ENCODE measurements around the gene TENM4. TPM values are rescaled to one million over a fixed set of nuclear protein-coding genes. Genes with fewer than 3 reads are reported as not detected.
A peak's percentile ranks its signal among the peaks of the same experiment; 100 is the strongest.

TENM4 gene
- total RNA-seq, 8 experiments from 2014 or later = 0.59 to 82.2 (median 24.2) TPM

DNA sequence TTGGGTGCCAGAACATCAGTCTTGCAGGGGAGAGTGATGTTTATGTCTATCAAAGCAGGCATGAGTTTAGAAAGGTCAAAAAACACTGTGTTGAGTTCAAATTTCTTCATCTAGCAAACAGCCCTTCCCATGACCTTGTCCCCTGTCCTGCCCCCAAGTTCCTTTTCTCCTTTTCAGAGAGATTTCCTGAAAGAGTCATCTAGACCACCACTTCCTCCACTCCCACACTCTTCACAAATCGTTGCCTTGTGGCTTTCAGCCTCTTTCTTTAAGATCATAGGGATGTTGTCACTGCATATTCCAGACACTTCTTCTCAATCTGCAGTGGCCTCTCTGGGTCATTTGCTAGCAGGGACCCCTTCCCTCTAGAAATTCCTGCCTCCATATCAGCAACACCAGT is 290.5 kb downstream of the TENM4 start:
- in situ Hi-C loops (cut with MboI; ENCODE audit: low pct_unique_long_range_greater_than_20kb in 2 of 9, low sequenced_read_pairs in 9 of 9, unreplicated experiment in 9 of 9) = no loop called here
- Histone ChIP-seq H3K4me1 (replicated peaks in 1 of 2) (peaks cover 2 to 7% of the 10 kb centered on the region in 2 donors), H3K27ac (no peak overlapping the region), H3K4me3 (no peak overlapping the region)
- 0 to 100% (median 75%) methylated on average over 1 of the region's 1 CpG; no CpG with 5 or more reads in 4 of the 10 experiments for WGBS, 10 experiments
- ATAC-seq (replicated peaks in 6 of 8) = no peak

DNA sequence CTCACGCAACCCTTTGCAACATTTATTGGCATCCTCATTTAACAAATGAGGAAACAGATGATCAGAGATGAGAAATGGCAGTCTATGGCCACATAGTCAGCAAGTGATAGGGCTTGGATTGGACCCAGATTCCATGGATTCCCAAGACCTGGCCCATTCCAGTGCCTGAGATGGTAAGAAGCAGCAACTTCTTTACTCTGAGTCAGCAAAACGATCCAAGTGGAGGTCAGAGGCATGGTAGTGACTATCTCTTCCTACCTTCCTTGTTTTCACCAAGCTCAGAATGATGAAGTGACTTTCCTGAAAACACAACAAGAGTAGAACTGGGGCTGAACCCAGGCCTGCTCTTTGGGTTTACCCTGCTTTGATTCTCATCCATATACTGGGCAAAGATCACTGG is 293.1 kb downstream of the TENM4 start:
- 0 to 100% (median 70%) methylated on average over 1 to 2 of the region's 2 CpGs; no CpG with 5 or more reads in 3 of the 10 experiments for WGBS, 10 experiments
- in situ Hi-C loops (cut with MboI; ENCODE audit: low pct_unique_long_range_greater_than_20kb in 2 of 9, low sequenced_read_pairs in 9 of 9, unreplicated experiment in 9 of 9) = no loop called here
- Histone ChIP-seq H3K4me1 (replicated peaks in 1 of 2) (peaks cover 2 to 7% of the 10 kb centered on the region in 2 donors), H3K27ac (no peak overlapping the region), H3K4me3 (no peak overlapping the region)
- ATAC-seq (replicated peaks in 6 of 8) = no peak

DNA sequence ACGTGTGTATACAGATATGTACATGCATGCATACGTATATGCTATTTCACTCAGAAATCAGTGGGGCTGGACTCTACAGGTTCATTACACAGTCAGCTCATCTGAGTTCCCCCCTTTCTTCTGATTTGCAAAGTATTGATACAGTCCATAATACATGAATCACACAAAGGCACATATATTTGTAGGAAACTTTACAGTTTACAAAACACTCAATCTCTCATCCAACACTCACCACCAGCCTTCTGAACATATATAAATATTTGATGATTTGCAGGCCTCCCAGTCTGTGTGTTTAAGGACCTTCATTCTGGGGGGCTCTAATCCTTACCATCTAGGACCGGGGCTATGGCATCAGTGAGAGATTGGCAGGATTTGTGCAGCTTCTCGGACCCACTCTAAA is 293.8 kb downstream of the TENM4 start:
- H3K4me3 ChIP-seq = no peak overlapping the region
- peak in 1 of 8 experiments; percentile 24 for ATAC-seq (replicated peaks in 6 of 8)
- H3K27ac ChIP-seq = no peak overlapping the region
- H3K4me1 ChIP-seq (replicated peaks in 1 of 2) = peaks cover 0 to 7% of the 10 kb centered on the region in 2 donors
- 17 to 100% (median 100%) methylated on average over 1 to 4 of the region's 4 CpGs; no CpG with 5 or more reads in 3 of the 10 experiments for WGBS, 10 experiments
- in situ Hi-C loops (cut with MboI; ENCODE audit: low pct_unique_long_range_greater_than_20kb in 2 of 9, low sequenced_read_pairs in 9 of 9, unreplicated experiment in 9 of 9) = no loop called here

DNA sequence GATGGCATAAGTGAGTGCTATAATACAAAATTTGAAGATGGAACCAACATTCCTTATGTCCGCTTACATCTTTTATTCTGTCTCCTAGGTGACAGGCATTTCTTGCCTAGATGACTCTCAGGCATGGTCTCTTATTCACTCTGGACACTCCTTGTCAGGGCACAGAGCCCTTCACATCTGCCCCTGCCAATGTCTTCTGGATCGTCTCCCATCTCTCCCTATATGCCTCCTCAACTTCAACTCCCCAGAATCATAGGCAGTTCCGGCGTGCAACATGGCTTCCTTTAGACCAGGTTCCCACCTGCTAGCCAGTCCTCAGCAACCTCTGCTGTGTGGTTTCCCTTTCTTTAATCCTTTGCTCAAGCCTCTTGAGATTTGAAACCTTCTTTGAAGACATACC is 300.9 kb downstream of the TENM4 start:
- WGBS, 10 experiments = 60 to 100% (median 100%) methylated on average over 1 to 3 of the region's 4 CpGs; no CpG with 5 or more reads in 5 of the 10 experiments
- Histone ChIP-seq H3K4me1 (replicated peaks in 1 of 2) (no peaks in the 10 kb centered on the region), H3K27ac (no peak overlapping the region), H3K4me3 (no peak overlapping the region)
- ATAC-seq (replicated peaks in 6 of 8) = peak in 1 of 8 experiments; percentile 30
- in situ Hi-C loops (cut with MboI; ENCODE audit: low pct_unique_long_range_greater_than_20kb in 2 of 9, low sequenced_read_pairs in 9 of 9, unreplicated experiment in 9 of 9) = no loop called here

DNA sequence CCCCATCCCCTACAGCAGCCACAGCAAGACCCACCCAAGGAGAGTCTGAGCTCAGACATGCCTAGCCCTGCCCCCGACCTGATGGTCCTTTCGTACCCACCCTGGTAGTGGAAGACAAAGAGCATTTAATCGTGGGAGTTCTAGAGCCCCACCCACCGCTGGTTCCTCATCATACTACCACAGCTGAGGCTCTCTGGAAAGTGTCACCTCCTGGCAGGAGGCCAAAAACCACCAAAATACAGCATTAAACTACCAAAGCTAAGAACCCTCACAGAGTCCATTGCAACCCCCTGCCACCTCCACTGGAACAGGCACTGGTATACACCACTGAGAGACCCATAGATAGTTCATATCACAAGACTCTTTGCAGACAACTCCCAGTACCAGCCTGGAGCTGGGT is 311.1 kb downstream of the TENM4 start:
- H3K4me3 ChIP-seq = no peak overlapping the region
- no peak overlapping the region for H3K27ac ChIP-seq
- WGBS, 10 experiments = 20 to 100% (median 85%) methylated on average over 1 to 4 of the region's 4 CpGs; no CpG with 5 or more reads in 5 of the 10 experiments
- ATAC-seq (replicated peaks in 6 of 8) = peak in 1 of 8 experiments; percentile 41
- in situ Hi-C loops (cut with MboI; ENCODE audit: low pct_unique_long_range_greater_than_20kb in 2 of 9, low sequenced_read_pairs in 9 of 9, unreplicated experiment in 9 of 9) = no loop called here
- H3K4me1 ChIP-seq (replicated peaks in 1 of 2) = no peaks in the 10 kb centered on the region

DNA sequence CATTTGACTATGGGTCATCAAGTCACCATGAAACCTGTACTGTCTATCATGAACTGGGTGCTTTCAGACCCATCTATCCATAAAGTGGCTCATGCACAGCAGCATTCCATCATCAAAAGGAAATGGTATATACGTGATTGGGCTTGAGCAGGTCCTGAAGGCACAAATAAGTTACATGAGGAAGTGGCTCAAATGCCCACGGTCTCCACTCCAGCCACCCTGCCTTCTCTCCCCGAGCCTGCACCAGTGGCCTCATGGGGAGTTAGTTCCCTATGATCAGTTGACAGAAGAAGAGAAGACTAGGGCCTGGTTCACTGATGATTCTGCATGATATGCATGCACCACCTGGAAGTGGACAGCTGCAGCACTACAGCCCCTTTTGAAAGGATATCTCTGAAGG is 312.5 kb downstream of the TENM4 start:
- in situ Hi-C loops (cut with MboI; ENCODE audit: low pct_unique_long_range_greater_than_20kb in 2 of 9, low sequenced_read_pairs in 9 of 9, unreplicated experiment in 9 of 9) = no loop called here
- 75 to 100% (median 93%) methylated on average over 1 to 3 of the region's 3 CpGs; no CpG with 5 or more reads in 5 of the 10 experiments for WGBS, 10 experiments
- Histone ChIP-seq H3K4me1 (replicated peaks in 1 of 2) (no peaks in the 10 kb centered on the region), H3K27ac (no peak overlapping the region), H3K4me3 (no peak overlapping the region)
- no peak for ATAC-seq (replicated peaks in 6 of 8)

DNA sequence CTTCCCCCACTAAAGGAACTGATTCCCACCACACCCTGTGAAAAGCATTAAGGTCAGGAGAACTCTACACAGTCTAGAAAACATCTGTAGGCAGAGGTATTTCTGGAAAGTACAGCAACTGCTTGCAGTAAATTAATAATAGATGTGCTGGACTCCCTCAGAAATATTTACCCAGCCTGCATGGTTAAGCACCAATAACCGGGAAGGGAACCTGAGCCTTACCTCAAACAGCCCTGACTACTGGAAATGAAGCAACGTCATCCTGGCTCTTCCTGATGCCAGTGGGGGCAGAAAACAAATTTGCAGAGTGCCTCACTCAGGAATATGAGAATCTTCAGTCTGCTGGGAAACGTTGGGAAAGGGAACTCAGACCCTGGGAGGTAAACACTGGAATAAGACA is 318.1 kb downstream of the TENM4 start:
- in situ Hi-C loops (cut with MboI; ENCODE audit: low pct_unique_long_range_greater_than_20kb in 2 of 9, low sequenced_read_pairs in 9 of 9, unreplicated experiment in 9 of 9) = no loop called here
- WGBS, 10 experiments = 14 to 86% (median 61%) methylated on average over 1 to 3 of the region's 3 CpGs; no CpG with 5 or more reads in 3 of the 10 experiments

DNA sequence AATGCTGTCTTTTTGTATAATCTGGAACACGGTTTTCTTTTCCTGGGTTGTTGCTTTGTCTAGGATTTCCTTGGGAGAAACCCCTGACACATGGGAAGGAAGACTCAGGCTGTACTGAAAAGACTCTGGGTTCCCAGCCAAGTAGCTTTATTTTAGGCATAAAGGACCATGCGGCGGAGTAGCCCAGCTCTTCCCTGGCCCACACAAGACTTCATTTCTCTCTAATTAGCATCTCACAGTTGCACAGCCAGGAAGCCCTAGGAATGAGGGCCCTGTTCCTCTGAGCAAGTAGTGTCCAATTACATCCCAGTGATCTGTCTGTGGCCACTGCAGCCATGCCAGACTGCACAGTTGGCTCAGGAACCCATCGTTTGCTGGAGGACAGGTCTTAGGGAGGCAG is 319.5 kb downstream of the TENM4 start:
- 4 to 94% (median 71%) methylated on average over 1 to 4 of the region's 4 CpGs; no CpG with 5 or more reads in 2 of the 10 experiments for WGBS, 10 experiments
- Histone ChIP-seq H3K4me3 (no peak overlapping the region), H3K27ac (no peak overlapping the region), H3K4me1 (replicated peaks in 1 of 2) (peaks cover 14 to 16% of the 10 kb centered on the region in 2 donors)
- ATAC-seq (replicated peaks in 6 of 8) = peak in 2 of 8 experiments; percentile 58 to 87
- in situ Hi-C loops (cut with MboI; ENCODE audit: low pct_unique_long_range_greater_than_20kb in 2 of 9, low sequenced_read_pairs in 9 of 9, unreplicated experiment in 9 of 9) = no loop called here

More for the DNA sequence above, 318.1 kb downstream of the TENM4 start:
- ATAC-seq (replicated peaks in 6 of 8) = no peak
- Histone ChIP-seq H3K27ac (no peak overlapping the region), H3K4me1 (replicated peaks in 1 of 2) (peaks cover 14 to 16% of the 10 kb centered on the region in 2 donors), H3K4me3 (no peak overlapping the region)

DNA sequence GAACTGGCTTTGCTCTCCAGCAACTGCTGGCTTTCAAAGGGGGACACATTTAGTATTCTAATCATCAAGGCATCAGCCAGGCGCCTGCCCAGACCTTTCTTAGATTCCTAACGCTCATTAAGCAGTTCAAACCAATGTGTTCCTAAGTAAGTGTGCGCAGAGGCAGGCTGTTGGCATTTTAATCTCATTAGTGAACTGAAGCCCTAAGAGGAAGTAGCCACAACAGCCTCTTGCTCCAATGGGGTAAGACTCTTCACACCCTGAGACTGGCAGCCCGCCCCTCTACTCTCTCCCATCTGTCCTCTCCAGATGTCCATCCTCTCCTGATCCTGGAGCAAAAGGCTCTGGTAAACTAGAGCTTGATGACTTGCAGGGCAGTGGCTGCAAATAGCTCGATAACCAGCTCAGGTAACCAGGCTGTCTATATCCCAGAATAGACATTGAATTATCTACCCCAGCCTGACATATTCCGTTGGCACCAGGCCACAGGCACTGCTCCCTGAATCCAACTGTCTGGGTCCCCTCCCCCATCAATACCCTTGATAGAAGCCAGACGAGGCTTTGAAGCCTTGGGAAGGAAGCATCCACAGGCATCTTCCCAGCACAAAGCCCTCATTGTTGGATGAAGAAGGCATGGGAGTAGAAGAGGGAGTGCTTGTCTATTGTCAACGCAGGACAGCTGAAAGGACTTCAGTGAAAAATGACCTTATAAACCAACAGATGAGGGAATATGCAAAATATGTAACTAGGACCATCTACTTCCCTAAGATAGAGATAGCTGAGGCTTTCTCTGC is 321.1 kb downstream of the TENM4 start:
- in situ Hi-C loops (cut with MboI; ENCODE audit: low pct_unique_long_range_greater_than_20kb in 2 of 9, low sequenced_read_pairs in 9 of 9, unreplicated experiment in 9 of 9) = no loop called here
- ATAC-seq (replicated peaks in 6 of 8) = peak in 5 of 8 experiments; percentile 46 to 90 (median 83)
- Histone ChIP-seq H3K4me3 (no peak overlapping the region), H3K4me1 (replicated peaks in 1 of 2) (peaks cover 14 to 16% of the 10 kb centered on the region in 2 donors), H3K27ac (no peak overlapping the region)
- 0 to 50% (median 23%) methylated on average over 1 to 7 of the region's 8 CpGs; no CpG with 5 or more reads in 1 of the 10 experiments for WGBS, 10 experiments

DNA sequence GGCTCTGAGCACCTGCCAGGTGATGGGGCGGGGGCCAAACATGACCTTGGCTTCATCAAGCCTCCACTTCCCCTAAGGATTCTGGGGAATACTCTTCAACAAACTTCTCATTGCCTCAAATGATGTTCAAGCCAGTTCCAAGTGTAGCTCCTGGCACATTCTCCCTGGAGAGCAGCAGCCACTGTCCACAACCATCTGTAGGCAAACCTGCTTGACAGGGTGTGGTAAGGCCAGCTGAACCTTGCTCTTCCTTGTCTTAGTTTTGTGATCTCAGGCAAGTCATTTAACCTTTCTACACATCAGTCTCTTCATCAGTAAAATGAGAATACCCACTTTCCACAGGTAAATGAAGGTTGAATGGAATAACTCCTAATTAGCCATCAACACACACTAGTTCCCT is 323.3 kb downstream of the TENM4 start:
- in situ Hi-C loops (cut with MboI; ENCODE audit: low pct_unique_long_range_greater_than_20kb in 2 of 9, low sequenced_read_pairs in 9 of 9, unreplicated experiment in 9 of 9) = no loop called here
- WGBS, 10 experiments = 33 to 100% (median 80%) methylated on average over 1 of the region's 1 CpG; no CpG with 5 or more reads in 7 of the 10 experiments
- H3K4me3 ChIP-seq = no peak overlapping the region
- H3K27ac ChIP-seq = no peak overlapping the region
- peaks cover 24 to 25% of the 10 kb centered on the region in 2 donors for H3K4me1 ChIP-seq (replicated peaks in 1 of 2)
- ATAC-seq (replicated peaks in 6 of 8) = no peak

DNA sequence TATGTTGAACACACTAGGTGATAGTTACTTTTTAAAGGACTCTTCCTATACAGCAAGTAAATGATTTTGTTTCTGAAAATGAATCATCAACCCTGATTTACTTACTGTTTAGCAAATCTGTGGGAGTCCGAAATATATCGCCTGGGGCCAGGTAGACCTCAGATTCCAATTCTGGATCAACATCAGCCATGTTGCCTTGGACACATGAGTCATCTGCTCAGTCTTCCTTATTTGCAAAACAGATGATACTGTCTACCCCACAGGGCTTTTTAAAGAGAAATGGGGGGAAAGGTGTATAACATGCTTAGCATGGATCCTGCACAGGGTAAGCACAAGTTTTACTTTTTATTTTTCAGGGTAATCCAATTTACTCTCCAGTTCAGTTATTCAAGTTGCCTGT is 324.2 kb downstream of the TENM4 start:
- in situ Hi-C loops (cut with MboI; ENCODE audit: low pct_unique_long_range_greater_than_20kb in 2 of 9, low sequenced_read_pairs in 9 of 9, unreplicated experiment in 9 of 9) = no loop called here
- no peak overlapping the region for H3K4me3 ChIP-seq
- ATAC-seq (replicated peaks in 6 of 8) = peak in 2 of 8 experiments; percentile 42 to 47
- H3K4me1 ChIP-seq (replicated peaks in 1 of 2) = peaks cover 24 to 30% of the 10 kb centered on the region in 2 donors
- H3K27ac ChIP-seq = no peak overlapping the region
- WGBS, 10 experiments = 60 to 100% (median 81%) methylated on average over 1 to 2 of the region's 2 CpGs; no CpG with 5 or more reads in 2 of the 10 experiments

DNA sequence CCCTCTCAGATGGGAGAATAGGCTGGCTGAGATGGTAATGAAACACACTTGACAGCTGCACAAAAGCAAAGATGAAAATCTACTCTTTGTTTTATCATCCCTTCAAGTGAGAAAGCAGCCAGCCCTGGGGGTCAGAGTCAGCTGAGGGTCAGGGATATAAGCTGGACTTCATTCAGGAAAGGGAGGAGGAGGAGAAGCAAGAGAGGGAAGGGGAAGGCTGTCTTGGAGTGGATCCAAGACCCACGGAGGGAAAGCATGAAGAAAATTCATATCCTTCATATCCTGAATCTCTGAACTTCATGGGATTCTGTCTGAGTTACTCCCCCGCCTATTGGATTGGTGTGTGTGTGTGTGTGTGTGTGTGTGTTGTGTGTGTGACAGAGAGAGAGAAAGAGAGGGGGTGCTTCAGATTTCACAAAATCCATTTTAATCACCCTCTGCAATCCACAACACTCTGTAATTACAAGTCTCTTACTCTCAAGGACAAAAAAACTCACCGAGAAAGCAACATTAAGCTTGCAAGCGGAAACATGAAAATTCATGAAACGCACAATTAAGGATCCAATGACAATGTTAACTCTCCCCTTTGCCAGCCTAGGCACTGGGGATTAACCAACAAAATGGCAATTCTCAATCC is 327.7 kb downstream of the TENM4 start:
- H3K27ac ChIP-seq = no peak overlapping the region
- peak in 6 of 8 experiments; percentile 24 to 59 (median 43) for ATAC-seq (replicated peaks in 6 of 8)
- in situ Hi-C loops (cut with MboI; ENCODE audit: low pct_unique_long_range_greater_than_20kb in 2 of 9, low sequenced_read_pairs in 9 of 9, unreplicated experiment in 9 of 9) = no loop called here

DNA sequence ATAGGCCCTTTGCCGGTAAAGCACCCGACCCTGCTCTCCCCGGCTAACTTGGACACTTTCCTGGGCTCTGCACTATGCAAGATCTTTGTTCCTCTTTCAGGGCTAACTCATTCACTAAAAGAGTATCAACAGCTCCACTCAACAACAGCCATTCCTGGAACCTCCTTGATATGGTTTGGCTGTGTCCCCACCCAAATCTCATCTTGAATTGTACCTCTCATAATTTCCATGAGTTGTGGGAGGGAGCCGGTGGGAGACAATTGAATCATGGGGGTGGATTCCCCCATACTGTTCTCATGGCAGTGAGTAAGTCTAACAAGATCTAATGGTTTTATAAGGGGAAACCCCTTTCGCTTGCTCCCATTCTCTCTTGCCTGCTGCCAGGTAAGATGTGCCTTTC is 330.0 kb downstream of the TENM4 start:
- in situ Hi-C loops (cut with MboI; ENCODE audit: low pct_unique_long_range_greater_than_20kb in 2 of 9, low sequenced_read_pairs in 9 of 9, unreplicated experiment in 9 of 9) = no loop called here
- ATAC-seq (replicated peaks in 6 of 8) = no peak
- WGBS, 10 experiments = 60 to 100% (median 94%) methylated on average over 1 to 4 of the region's 5 CpGs; no CpG with 5 or more reads in 3 of the 10 experiments
- H3K4me3 ChIP-seq = no peak overlapping the region
- H3K4me1 ChIP-seq (replicated peaks in 1 of 2) = peaks cover 8 to 16% of the 10 kb centered on the region in 2 donors
- H3K27ac ChIP-seq = no peak overlapping the region

More for the DNA sequence above, 327.7 kb downstream of the TENM4 start:
- H3K4me1 ChIP-seq (replicated peaks in 1 of 2) = peaks cover 8 to 16% of the 10 kb centered on the region in 2 donors
- WGBS, 10 experiments = 0 to 100% (median 49%) methylated on average over 1 to 4 of the region's 5 CpGs; no CpG with 5 or more reads in 4 of the 10 experiments
- no peak overlapping the region for H3K4me3 ChIP-seq

Measured in motor neuron (in vitro differentiated cells).